NCI-H526 treated with DMSO at 0.1 percent for 48 hours (cell line): ENCODE data around the gene SPN.
"Not testable (repeated sequence)": the region's sequence is repeated elsewhere in the genome, so short reads cannot be mapped to it uniquely, and the experiment has no call there.

Source experiments
- DNase-seq: peaks from one replicate; lab custom pipeline; 2025; lab: John Stamatoyannopoulos, UW

Gene SPN

GRCh38 chr16:29676989-29677785 is 14.1 kb downstream of the SPN start:
- DNase-seq: no peak

- peak; percentile 49 for DNase-seq
Observed at GRCh38 chr16:29678691-29679267, 15.7 kb downstream of the SPN start, which contains the start of gene QPRT. Gene QPRT, plus strand, starts transcription at chr16:29679180. Its CDS starts 18 bp downstream, at chr16:29679198.

- no peak for DNase-seq
Observed at GRCh38 chr16:29680180-29680598, 17.1 kb downstream of the SPN start.

GRCh38 chr16:29683543-29684090 is 20.6 kb downstream of the SPN start:
- no peak for DNase-seq

- DNase-seq: no peak
Observed at GRCh38 chr16:29684679-29685078, 21.6 kb downstream of the SPN start.

- no peak for DNase-seq
Observed at GRCh38 chr16:29686740-29687332, 23.8 kb downstream of the SPN start.

- DNase-seq: no peak
Observed at GRCh38 chr16:29687755-29688154, 24.7 kb downstream of the SPN start.

GRCh38 chr16:29688172-29688571 is 25.1 kb downstream of the SPN start:
- DNase-seq: no peak

GRCh38 chr16:29689490-29690351 is 26.7 kb downstream of the SPN start:
- not testable (repeated sequence) for DNase-seq

- DNase-seq: not testable (repeated sequence)
Observed at GRCh38 chr16:29692606-29693005, 29.6 kb downstream of the SPN start.

- no peak for DNase-seq
Observed at GRCh38 chr16:29694384-29695195, 31.5 kb downstream of the SPN start.

- not testable (repeated sequence) for DNase-seq
Observed at GRCh38 chr16:29695675-29696074, 32.6 kb downstream of the SPN start.

GRCh38 chr16:29696881-29697331 is 33.9 kb downstream of the SPN start:
- DNase-seq: no peak

GRCh38 chr16:29697391-29697790 is 34.3 kb downstream of the SPN start:
- no peak for DNase-seq

- DNase-seq: no peak
Observed at GRCh38 chr16:29698042-29698441, 35.0 kb downstream of the SPN start.

- no peak for DNase-seq
Observed at GRCh38 chr16:29698484-29699323, 35.7 kb downstream of the SPN start.

- no peak for DNase-seq
Observed at GRCh38 chr16:29699324-29700219, 36.5 kb downstream of the SPN start.

GRCh38 chr16:29700253-29700987 is 37.4 kb downstream of the SPN start:
- DNase-seq: peak; percentile 62
